NCI-H748 (cell line): ENCODE results near the gene PDP2.
"Not testable (repeated sequence)": the region's sequence is repeated elsewhere in the genome, so short reads cannot be mapped to it uniquely, and the experiment has no call there.

Source experiments
- DNase-seq: peaks from one replicate; lab custom pipeline; 2025; ENCODE audit not compliant: unreplicated experiment; lab: John Stamatoyannopoulos, UW

PDP2 gene

DNA sequence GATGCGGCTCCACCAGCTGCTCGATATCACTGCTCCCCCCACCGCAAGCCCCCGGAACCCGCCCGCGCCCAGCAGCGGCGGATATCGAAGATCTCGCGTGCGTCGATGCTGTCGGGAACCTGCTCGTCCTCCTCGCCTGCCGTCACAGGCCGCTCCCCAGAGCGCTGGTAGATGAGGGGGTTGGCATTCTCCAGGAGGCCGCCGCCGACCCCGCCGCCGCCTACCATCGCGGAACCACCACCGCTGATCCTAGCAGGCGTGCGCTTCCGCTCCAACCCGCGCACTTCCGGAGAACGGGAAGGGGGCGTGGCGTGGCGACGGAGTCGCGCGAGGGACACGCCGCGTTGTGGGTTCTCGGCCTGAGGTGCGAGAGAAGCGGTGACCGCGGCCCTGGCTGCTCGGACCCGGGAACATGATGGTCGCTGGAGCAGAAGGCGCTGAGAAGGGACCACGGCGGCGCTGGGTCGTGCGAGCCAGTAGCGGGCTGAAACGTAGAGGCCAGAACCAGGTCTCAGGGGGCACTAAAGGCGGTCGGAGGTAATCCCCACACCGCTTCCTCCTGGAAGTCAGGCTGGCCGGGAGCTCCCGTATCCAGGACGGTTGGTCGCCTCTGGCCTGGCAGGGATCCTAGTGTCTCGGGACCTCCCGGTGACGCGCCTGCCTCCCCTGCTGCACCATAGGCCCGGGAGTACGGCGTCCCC lies 54.0 kb downstream of the PDP2 start, which contains the start of gene CIAO2B:
Gene CIAO2B, minus strand, starts transcription at position 265 of the 701 bp plus-strand sequence. Its CDS starts 38 bp downstream, at position 227.
- DNase-seq: peak; percentile 82

DNA sequence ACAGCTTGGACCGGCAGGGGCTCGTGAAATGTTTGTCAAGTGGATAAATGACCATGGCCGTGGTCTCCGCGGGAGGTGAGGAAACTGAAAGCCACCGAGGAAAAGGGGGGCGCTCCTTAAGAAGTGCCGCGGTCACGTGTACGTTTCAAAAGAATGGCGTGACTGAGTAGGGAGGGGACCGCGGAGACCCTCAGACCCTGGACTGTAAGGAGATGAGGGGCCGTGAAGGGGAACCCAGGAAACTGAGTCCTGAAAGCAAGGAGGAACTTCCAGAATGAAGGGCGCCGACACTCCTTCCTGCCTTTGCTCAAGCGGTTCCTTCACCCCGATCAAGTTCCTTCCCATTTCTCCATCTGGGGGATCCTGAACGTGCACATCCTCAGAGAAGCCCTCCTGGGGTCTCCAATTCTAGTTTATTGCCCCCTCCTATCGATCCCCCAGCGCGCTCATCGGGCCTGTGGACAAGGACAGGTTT lies 54.6 kb downstream of the PDP2 start:
- not testable (repeated sequence) for DNase-seq

DNA sequence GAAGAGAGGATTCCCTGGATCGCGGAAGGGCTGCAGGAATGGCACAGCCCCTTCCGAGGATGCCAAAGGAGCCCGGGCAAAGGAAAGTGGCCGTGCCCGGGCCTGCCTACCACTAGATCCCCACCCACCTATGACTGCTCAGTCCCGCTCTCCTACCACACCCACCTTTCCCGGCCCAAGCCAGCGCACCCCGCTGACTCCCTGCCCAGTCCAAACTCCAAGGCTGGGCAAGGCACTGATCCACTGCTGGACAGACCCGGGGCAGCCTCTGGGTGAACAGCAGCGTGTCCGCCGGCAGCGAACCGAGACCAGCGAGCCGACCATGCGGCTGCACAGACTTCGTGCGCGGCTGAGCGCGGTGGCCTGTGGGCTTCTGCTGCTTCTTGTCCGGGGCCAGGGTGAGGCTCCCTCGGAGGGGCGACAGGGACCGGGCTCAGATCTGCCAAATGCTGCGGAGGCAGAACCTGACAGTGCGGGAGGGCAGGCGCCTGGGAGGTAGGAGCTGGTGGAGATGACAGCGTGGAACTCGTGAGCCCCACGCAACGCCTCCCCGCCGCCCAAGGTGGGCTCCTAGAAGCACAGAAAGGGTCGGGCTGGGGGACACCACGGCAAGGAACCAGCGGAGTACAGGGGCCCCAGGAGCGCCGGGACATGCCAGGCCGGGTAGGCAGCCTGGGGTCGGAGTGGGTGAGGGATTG lies 55.1 kb downstream of the PDP2 start, which contains the start of gene CES2:
Gene CES2, plus strand, starts transcription at position 203 of the 698 bp plus-strand sequence. Its CDS starts 120 bp downstream, at position 323.
- DNase-seq: no peak

DNA sequence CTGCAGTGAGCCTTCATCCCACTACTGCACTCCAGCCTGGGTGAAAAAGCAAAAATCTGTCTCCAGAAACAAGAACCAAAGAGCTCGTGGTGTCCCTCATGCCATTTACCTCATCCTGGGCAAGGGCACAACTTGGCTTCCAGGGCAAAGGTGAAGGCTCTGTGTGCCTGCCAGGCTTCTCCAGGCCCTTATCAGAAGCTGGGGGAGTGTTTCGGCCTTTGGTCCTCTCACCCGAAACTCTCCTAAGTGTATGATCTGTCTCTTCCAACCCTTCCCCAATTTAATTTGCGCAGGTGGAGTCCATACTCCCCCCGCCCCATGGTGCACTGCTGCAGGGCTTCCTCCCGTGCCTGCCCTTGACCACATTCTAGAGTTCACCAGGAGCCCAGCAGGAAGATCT lies 56.1 kb downstream of the PDP2 start:
- no peak for DNase-seq

DNA sequence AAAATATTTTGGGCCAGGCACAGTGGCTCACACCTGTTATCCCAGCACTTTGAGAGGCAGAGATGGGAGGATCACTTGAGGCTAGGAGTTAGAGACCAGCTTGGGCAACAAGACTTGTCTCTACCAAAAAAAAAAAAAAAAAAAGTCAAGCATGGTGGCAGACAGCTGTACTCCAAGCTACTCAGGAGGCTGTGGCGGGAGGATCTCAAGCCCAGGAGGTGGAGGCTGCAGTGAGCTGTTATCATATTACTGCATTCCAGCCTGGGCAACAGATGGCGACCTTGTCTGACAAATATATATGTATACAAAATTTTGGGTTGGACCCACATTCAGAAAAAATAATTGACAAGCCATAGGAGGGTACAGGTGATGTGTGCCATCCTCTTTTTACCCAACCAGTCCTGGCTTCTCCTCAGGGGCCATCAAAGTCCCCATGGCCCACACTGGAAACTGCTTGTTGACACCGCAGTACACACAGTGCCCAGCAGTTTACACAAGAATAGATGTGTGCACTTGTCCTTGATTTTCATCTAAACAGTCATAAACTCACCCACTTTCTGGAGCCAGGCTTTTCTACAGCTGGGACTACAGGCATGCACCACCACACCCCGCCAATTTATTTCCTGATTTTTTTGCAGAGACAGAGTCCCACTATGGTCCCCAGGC lies 56.7 kb downstream of the PDP2 start:
- no peak for DNase-seq

DNA sequence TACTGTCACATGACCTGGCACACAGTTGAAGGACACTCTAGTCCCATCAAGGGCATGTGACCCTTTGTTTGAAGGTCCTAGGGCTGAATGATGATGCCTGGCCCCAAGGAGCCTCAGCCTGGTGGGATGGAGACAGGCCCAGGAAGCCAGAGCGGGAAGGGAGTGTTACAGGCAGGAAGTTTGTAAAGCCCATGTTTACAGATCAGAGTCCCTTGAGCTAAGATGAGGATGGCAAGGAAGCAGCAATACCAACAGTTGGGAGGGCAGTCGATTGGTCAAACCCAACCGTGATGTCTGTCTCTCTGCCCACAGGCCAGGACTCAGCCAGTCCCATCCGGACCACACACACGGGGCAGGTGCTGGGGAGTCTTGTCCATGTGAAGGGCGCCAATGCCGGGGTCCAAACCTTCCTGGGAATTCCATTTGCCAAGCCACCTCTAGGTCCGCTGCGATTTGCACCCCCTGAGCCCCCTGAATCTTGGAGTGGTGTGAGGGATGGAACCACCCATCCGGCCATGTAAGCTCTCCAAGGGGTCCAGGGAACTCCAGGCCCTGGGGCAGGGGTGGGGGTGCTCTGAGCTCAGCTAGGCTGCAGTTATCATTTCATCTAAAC lies 57.5 kb downstream of the PDP2 start:
- no peak for DNase-seq

DNA sequence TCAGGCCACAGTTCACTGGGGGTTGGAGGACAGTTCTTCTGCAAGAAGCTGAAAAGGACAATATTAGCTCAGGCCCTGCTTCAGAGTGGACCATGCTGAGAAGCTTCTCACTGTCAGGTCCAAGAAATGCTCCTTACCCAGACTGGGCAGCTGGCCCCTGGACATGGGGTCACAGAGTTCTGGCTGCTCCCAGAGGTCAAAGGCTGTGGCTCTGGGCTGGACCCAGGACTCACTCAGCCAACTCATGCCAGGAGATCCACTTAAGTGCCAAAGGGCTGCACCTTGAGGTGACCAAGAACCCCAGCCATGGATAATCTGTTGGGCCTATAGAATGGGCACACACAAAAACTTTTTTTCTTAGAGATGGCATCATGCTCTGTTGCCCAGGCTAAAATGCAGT lies 59.1 kb downstream of the PDP2 start:
- DNase-seq: no peak

DNA sequence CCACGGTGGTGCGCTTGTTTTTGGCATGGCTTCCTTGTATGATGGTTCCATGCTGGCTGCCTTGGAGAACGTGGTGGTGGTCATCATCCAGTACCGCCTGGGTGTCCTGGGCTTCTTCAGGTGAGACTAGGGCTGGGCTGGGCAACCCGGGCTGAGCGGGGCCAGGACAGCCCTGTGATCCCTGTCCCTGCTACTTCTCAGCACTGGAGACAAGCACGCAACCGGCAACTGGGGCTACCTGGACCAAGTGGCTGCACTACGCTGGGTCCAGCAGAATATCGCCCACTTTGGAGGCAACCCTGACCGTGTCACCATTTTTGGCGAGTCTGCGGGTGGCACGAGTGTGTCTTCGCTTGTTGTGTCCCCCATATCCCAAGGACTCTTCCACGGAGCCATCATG lies 59.9 kb downstream of the PDP2 start:
- DNase-seq: no peak
